PC-3 (cell line): ENCODE results near the gene STK31. TPM values are rescaled to one million over a fixed set of nuclear protein-coding genes. Genes with fewer than 3 reads are reported as not detected.
"Not testable (repeated sequence)": the region's sequence is repeated elsewhere in the genome, so short reads cannot be mapped to it uniquely, and the experiment has no call there.

Experiments used
- ATAC-seq: fragments of 200-7000 bp; cut with Tn5 transposase; 2 replicates; pipeline ENCODE4 v1.9.1; 2020; ENCODE audit warnings: mild to moderate bottlenecking, moderate library complexity
- BruUV-seq: library from RNA; stranded (reverse); fragments of 400-500 nt; replicated peaks from 2 replicates; lab custom pipeline; 2021; lab: Mats Ljungman, UMichigan
- CTCF ChIA-PET: fragments of 300-600 bp; sonication (Branson Sonifier 250); formaldehyde crosslinking; loops from one replicate; lab custom pipeline; 2022; ENCODE audit warnings: antibody characterized with exemption; lab: Charles Lee
- POLR2A ChIA-PET: fragments of 300-600 bp; sonication (Branson Sonifier 250); formaldehyde crosslinking; loops from one replicate; lab custom pipeline; 2022; ENCODE audit warnings: antibody characterized with exemption; ENCODE audit not compliant: unreplicated experiment; lab: Charles Lee
- DNase-seq: peaks from one replicate; pipeline ENCODE4 v3.0.0-alpha.2; 2015
- H2AFZ ChIP-seq: fragments of 300-600 bp; sonication (generic); 2 replicates; pipeline ENCODE4 v1.6.0; 2016; ENCODE audit warnings: antibody characterized with exemption, low read length
- H3F3A ChIP-seq: fragments of 300-600 bp; sonication (generic); one replicate; pipeline ENCODE4 v1.6.0; 2017; ENCODE audit warnings: antibody characterized with exemption, low read length, control low read depth, mild to moderate bottlenecking; ENCODE audit not compliant: unreplicated experiment
- H3K27ac ChIP-seq: fragments of 300-600 bp; sonication (generic); 2 replicates; pipeline ENCODE4 v1.5.1; 2016; ENCODE audit warnings: mild to moderate bottlenecking, low read length
- H3K27me3 ChIP-seq: fragments of 300-600 bp; sonication (generic); 2 replicates; pipeline ENCODE4 v1.6.1; 2016; ENCODE audit warnings: low read length, mixed read lengths
- H3K36me3 ChIP-seq: fragments of 300-600 bp; sonication (generic); 2 replicates; pipeline ENCODE4 v1.6.1; 2016; ENCODE audit warnings: low read depth, mixed run types, low read length, mixed read lengths
- H3K4me1 ChIP-seq: fragments of 300-600 bp; sonication (generic); 2 replicates; pipeline ENCODE4 v1.5.1; 2016; ENCODE audit warnings: low read length; ENCODE audit not compliant: insufficient read depth
- H3K4me2 ChIP-seq: fragments of 300-600 bp; sonication (generic); 2 replicates; pipeline ENCODE4 v1.6.0; 2016; ENCODE audit warnings: low read length
- H3K4me3 ChIP-seq: fragments of 300-600 bp; sonication (generic); 2 replicates; pipeline ENCODE4 v1.5.1; 2016; ENCODE audit warnings: mild to moderate bottlenecking, low read length, mixed read lengths
- H3K79me2 ChIP-seq: fragments of 300-600 bp; sonication (generic); 2 replicates; pipeline ENCODE4 v1.6.1; 2017; ENCODE audit warnings: low read length, mixed read lengths
- H3K9ac ChIP-seq: fragments of 300-600 bp; sonication (generic); 2 replicates; pipeline ENCODE4 v1.6.0; 2016; ENCODE audit warnings: mild to moderate bottlenecking, low read length
- H3K9me2 ChIP-seq: fragments of 300-600 bp; sonication (generic); replicated peaks from 2 replicates; pipeline ENCODE4 v1.6.1; 2016; ENCODE audit warnings: mixed run types, low read length, mixed read lengths
- H3K9me3 ChIP-seq: fragments of 300-600 bp; sonication (generic); 2 replicates; pipeline ENCODE4 v1.6.1; 2016; ENCODE audit warnings: low read length, mixed read lengths
- H4K20me1 ChIP-seq: fragments of 300-600 bp; sonication (generic); 2 replicates; pipeline ENCODE4 v1.6.1; 2016; ENCODE audit warnings: low read length, mixed read lengths
- EZH2 ChIP-seq: fragments of 300-600 bp; sonication (generic); IDR thresholded peaks from one replicate; pipeline ENCODE4 v1.6.1; 2017; ENCODE audit warnings: antibody characterized with exemption, mild to moderate bottlenecking, low read length; ENCODE audit not compliant: unreplicated experiment
- EZH2phosphoT487 ChIP-seq: fragments of 300-600 bp; sonication (generic); IDR thresholded peaks from 2 replicates; pipeline ENCODE4 v1.6.1; 2018; ENCODE audit warnings: mild to moderate bottlenecking, antibody characterized with exemption, low read length, borderline replicate concordance
- intact Hi-C: fragments of 100-400 bp; cut with micrococcal nuclease; formaldehyde crosslinking; loops from 2 replicates; pipeline ENCODE4 v1.9.0; 2023
- total RNA-seq: library from RNA; depleted of rRNA; stranded (reverse); fragments of >200 nt; gene quantifications from 2 replicates; pipeline ENCODE4 v1.2.3, GENCODE V29; 2014
- TF ChIP-seq, protein P1 (sequence below): fragments of 300-600 bp; sonication (generic); conservative IDR thresholded peaks from 2 replicates; pipeline ENCODE4 v1.5.1; 2017; ENCODE audit warnings: antibody characterized with exemption, low read depth, mild to moderate bottlenecking, low read length

The STK31 gene
- total RNA-seq, 1 experiment from 2014 or later: 1.6 TPM

GRCh38 chr7:23765943-23766342 lies 55.9 kb downstream of the STK31 start:
- H3K36me3 ChIP-seq: no peaks in the 10 kb centered on the region
- H3K4me3 ChIP-seq: no peak overlapping the region
- no TSS peak for BruUV-seq
- H3K27ac ChIP-seq: no peak overlapping the region
- H3K79me2 ChIP-seq: no peaks in the 10 kb centered on the region
- H4K20me1 ChIP-seq: no peaks in the 10 kb centered on the region
- ChIA-PET CTCF (no interaction called here), POLR2A (interaction anchor here (0.6 to 0.7 kb wide), 2 partner anchors 37 to 650 kb away, joined by 3 read pairs; no protein-coding TSS in a partner anchor)
- ATAC-seq (peak; percentile 56), DNase-seq (no peak)
- H3K9me3 ChIP-seq: no peaks in the 10 kb centered on the region
- H3K4me2 ChIP-seq: no peak overlapping the region
- H3F3A ChIP-seq: no peaks in the 10 kb centered on the region
- no peaks in the 10 kb centered on the region for H3K9me2 ChIP-seq
- TF ChIP-seq EZH2: no peak
- TF ChIP-seq, protein P1, sequence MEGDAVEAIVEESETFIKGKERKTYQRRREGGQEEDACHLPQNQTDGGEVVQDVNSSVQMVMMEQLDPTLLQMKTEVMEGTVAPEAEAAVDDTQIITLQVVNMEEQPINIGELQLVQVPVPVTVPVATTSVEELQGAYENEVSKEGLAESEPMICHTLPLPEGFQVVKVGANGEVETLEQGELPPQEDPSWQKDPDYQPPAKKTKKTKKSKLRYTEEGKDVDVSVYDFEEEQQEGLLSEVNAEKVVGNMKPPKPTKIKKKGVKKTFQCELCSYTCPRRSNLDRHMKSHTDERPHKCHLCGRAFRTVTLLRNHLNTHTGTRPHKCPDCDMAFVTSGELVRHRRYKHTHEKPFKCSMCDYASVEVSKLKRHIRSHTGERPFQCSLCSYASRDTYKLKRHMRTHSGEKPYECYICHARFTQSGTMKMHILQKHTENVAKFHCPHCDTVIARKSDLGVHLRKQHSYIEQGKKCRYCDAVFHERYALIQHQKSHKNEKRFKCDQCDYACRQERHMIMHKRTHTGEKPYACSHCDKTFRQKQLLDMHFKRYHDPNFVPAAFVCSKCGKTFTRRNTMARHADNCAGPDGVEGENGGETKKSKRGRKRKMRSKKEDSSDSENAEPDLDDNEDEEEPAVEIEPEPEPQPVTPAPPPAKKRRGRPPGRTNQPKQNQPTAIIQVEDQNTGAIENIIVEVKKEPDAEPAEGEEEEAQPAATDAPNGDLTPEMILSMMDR: no peak
- TF ChIP-seq EZH2phosphoT487: no peak
- no peak overlapping the region for H2AFZ ChIP-seq
- H3K27me3 ChIP-seq: 0 out of 2 replicates have a peak, but pooled peaks cover 3% of the 10 kb centered on the region
- intact Hi-C loops: no loop called here
- no peak overlapping the region for H3K9ac ChIP-seq
- H3K4me1 ChIP-seq: peaks cover 3% of the 10 kb centered on the region

DNA sequence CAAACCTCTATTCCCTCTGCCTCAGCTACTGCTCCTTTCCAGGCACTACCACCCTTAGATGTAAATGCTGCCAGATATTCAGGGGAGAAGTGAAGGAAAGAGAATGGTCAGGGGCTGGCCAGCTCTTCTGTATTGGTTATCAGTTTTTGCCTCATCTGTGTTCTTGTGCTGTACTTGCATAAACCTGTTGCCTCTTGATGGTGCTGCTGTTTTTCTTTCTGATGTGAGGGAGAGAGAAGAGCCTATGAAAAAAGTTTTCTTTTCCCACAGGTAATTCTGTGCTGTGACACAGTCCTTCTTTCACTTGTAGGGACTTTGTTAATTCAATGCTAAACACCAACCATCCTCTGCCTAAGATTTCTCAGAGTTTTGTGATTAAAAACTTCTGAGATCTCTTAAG lies 57.5 kb downstream of the STK31 start:
- Histone ChIP-seq H3K4me2 (no peak overlapping the region), H3K9me2 (no peaks in the 10 kb centered on the region), H3K9me3 (no peaks in the 10 kb centered on the region), H3F3A (no peaks in the 10 kb centered on the region), H3K27ac (no peak overlapping the region), H3K4me3 (no peak overlapping the region), H2AFZ (no peak overlapping the region), H3K36me3 (no peaks in the 10 kb centered on the region), H3K9ac (no peak overlapping the region), H4K20me1 (no peaks in the 10 kb centered on the region), H3K4me1 (no peaks in the 10 kb centered on the region), H3K27me3 (0 out of 2 replicates have a peak, but pooled peaks cover 3% of the 10 kb centered on the region), H3K79me2 (no peaks in the 10 kb centered on the region)
- no peak for DNase-seq
- BruUV-seq: no TSS peak
- no peak for ATAC-seq
- TF ChIP-seq, protein P1: no peak
- TF ChIP-seq EZH2: no peak
- TF ChIP-seq EZH2phosphoT487: no peak
- intact Hi-C loops: no loop called here
- ChIA-PET CTCF (no interaction called here), POLR2A (no interaction called here)

DNA sequence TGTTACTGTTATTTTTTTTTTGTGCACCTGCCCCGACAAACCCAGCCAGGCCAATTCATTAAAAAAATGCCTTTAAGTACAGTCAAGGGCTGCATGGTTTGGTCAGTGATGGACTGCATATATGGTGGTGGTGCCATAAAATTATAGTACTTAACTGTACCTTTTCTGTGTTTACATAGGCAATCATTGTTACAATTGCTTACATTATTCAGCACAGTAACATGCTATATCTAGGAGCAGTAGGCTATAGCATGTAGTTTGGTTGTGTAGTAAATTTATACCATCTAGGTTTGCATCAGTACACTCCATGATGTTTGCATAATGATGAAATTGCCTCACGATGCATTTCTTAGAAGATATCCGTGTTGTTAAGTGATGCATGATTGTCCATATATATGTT lies 58.0 kb downstream of the STK31 start:
- no peaks in the 10 kb centered on the region for H3K9me3 ChIP-seq
- no peaks in the 10 kb centered on the region for H3K36me3 ChIP-seq
- no peaks in the 10 kb centered on the region for H3F3A ChIP-seq
- DNase-seq (no peak), ATAC-seq (no peak)
- CTCF ChIA-PET: no interaction called here
- H4K20me1 ChIP-seq: no peaks in the 10 kb centered on the region
- H3K27me3 ChIP-seq: 0 out of 2 replicates have a peak, but pooled peaks cover 3% of the 10 kb centered on the region
- no TSS peak for BruUV-seq
- H3K79me2 ChIP-seq: no peaks in the 10 kb centered on the region
- intact Hi-C loops: no loop called here
- H3K9ac ChIP-seq: no peak overlapping the region
- H2AFZ ChIP-seq: no peak overlapping the region
- TF ChIP-seq, protein P1: no peak
- no peak for TF ChIP-seq EZH2phosphoT487
- TF ChIP-seq EZH2: no peak
- no peaks in the 10 kb centered on the region for H3K4me1 ChIP-seq
- POLR2A ChIA-PET: no interaction called here
- H3K9me2 ChIP-seq: no peaks in the 10 kb centered on the region
- H3K4me3 ChIP-seq: no peak overlapping the region
- H3K27ac ChIP-seq: no peak overlapping the region
- no peak overlapping the region for H3K4me2 ChIP-seq

DNA sequence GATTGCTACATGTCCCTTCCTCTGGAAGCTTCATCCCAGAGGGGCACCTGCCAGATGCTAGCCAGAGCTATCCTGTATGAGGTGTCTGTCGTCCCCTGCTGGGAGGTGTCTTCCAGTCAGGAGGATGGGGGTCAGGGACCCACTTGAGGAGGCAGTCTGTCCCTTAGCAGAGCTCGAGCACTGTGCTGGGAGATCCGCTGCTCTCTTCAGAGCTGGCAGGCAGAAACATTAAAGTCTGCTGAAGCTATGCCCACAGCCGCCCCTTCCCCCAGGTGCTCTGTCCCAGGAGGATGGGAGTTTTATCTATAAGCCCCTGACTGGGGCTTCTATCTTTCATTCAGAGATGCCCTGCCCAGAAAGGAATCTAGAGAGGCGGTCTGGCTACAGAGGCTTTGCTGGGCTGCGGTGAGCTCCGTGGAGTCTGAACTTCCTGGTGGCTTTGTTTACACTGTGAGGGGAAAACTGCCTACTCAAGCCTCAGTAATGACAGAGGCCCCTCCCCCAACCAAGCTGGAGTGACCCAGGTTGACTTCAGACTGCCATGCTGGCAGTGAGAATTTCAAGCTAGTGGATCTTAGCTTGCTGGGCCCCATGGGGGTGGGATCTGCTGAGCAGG lies 69.3 kb downstream of the STK31 start:
- ATAC-seq, intact Hi-C loops: not testable (repeated sequence)

More for the DNA sequence above, 69.3 kb downstream of the STK31 start:
- H3K9ac ChIP-seq, H3K36me3 ChIP-seq, H3K79me2 ChIP-seq, H3K4me2 ChIP-seq, H3K9me3 ChIP-seq, H3K27ac ChIP-seq, H3K9me2 ChIP-seq, H3F3A ChIP-seq, BruUV-seq, H3K4me1 ChIP-seq, H3K27me3 ChIP-seq, H4K20me1 ChIP-seq, H2AFZ ChIP-seq, DNase-seq, H3K4me3 ChIP-seq, CTCF ChIA-PET, POLR2A ChIA-PET: not testable (repeated sequence)
